Renal cortical epithelial cell (primary cell): ENCODE results near the gene UQCC5. TPM values are rescaled to one million over a fixed set of nuclear protein-coding genes. Genes with fewer than 3 reads are reported as not detected.

Experiments used
- DNase-seq: peaks from one replicate; pipeline ENCODE4 v3.0.0-alpha.2; 2011; ENCODE audit warnings: low read depth
- total RNA-seq: library from RNA; depleted of rRNA; stranded (reverse); fragments of >200 nt; gene quantifications from 2 replicates; pipeline ENCODE4 v1.2.3, GENCODE V29; 2014

UQCC5 gene
- total RNA-seq, 1 donor from 2014 or later: 2.4 TPM

DNA sequence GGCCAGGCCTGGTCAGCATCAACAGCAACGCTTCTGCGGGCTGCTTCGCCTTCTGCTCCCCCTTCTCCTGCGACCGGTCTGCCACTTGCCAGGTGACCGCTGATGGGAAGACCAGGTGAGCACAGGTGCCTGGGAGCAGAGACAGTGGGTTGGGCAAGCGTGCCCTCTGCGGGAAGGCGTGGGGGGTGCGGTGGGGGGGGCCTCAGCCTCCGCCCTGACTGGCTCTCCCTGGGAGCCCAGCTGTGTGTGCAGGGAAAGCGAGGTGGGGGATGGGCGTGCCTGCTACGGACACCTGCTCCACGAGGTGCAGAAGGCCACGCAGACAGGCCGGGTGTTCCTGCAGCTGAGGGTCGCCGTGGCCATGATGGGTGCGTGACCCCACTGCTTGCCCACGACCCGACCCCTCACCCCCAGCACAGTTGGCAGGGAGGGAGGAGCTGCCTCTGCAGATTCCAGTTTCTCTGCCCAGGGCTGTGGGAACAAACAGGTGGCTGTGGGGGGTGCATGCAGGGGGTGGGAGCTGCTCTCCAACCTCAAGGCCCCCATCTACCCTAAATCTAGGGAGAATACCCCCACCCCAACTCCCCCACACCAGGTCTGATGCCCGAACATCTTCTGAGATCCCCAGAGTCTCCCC, 32.5 kb upstream of the UQCC5 start:
- no peak for DNase-seq

DNA sequence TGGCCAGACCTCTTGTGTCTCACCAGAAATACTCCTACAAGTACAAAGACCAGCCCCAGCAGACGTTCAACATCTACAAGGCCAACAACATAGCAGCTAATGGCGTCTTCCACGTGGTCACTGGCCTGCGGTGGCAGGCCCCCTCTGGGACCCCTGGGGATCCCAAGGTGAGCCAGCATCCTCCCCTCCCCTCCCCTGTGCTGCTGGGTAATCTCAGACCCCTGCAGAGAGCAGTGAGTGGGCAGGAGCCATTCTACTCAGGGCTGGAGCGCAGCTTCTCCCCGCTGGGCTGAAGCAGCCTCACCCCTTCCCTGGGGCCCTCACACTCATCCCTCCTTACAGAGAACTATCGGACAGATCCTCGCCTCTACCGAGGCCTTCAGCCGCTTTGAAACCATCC, 31.4 kb upstream of the UQCC5 start:
- no peak for DNase-seq

DNA sequence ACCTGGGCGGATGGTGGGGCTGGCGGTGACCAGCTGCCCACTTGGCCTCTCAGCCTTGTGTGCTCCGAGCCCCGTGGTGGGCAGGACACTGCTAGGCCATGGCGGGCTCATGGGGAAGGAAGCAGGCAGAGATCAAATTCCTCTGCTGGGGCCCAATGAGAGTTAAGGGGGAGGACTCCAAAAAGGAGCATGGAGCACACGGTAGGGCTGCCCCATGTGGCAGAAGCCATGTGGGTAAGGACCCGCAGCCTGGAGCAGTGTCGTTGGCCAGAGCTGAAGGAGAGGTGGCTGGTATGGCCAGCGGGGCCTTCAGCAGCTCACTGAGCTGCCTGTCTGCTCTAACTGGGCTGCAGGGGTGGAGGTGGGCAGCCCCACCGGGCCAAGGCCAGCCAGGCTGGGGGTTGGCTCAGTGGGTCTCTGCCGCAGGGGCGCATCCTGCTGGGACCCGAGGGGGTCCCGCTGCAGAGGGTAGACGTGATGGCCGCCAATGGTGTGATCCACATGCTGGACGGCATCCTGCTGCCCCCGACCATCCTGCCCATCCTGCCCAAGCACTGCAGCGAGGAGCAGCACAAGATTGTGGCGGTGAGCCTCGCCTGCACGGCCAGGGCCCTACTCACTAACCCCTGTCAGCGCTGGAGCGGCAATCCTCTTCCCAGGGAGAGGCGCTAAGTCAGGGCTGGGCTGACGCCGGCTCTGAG, 30.0 kb upstream of the UQCC5 start:
- no peak for DNase-seq

DNA sequence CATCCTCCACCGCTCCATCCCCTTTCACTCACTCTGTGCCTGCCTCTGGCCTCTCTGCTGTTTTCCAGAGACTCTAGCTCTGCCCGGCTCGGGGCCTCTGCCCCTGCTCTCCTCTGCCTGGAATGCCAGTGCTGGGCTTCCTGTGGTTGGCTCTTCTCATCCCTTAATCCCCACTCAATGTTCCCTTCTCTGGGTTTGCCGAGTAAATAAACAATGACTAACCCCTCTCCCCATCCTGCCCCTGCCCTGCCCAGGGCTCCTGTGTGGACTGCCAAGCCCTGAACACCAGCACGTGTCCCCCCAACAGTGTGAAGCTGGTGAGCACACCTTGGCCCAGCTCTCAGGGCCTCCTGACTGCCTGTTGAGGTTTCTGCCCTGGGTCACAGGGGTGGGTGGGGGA, 29.0 kb upstream of the UQCC5 start:
- peak; percentile 77 for DNase-seq

DNA sequence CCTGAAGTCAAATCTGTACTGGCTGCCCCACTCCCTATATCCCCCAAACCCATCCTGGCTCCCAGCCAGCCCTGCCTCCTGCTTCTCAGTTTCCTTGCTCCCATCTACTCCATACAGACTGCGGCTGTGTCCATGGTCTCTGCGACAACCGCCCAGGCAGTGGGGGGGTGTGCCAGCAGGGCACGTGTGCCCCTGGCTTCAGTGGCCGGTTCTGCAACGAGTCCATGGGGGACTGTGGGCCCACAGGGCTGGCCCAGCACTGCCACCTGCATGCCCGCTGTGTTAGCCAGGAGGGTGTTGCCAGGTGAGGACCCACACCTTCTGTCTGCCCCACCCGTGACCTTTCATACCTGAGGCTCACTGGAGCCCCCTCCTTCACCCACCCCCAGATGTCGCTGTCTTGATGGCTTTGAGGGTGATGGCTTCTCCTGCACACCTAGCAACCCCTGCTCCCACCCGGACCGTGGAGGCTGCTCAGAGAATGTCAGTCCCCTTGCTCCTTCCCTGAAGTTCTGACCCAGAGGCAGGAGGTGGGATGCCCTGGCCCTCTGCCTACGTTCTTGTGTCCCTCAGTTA, 26.6 kb upstream of the UQCC5 start:
- no peak for DNase-seq

DNA sequence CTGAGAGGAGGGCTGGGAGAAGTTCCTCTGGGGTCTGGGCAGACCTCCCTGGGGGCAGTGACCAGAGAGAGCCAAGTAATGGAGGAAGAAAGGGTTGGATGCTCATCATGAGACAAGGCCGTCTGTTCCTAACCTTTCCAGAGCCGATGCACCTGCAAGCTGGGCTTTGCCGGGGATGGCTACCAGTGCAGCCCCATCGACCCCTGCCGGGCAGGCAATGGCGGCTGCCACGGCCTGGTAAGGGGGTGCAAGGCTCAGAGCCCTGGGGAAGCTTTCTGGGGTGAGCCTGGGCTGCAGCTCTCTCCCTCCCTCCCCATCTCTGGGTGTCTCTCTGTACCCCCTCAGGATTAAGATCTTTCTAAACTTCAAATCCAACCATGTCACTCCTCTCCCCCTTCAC, 24.9 kb upstream of the UQCC5 start:
- no peak for DNase-seq

DNA sequence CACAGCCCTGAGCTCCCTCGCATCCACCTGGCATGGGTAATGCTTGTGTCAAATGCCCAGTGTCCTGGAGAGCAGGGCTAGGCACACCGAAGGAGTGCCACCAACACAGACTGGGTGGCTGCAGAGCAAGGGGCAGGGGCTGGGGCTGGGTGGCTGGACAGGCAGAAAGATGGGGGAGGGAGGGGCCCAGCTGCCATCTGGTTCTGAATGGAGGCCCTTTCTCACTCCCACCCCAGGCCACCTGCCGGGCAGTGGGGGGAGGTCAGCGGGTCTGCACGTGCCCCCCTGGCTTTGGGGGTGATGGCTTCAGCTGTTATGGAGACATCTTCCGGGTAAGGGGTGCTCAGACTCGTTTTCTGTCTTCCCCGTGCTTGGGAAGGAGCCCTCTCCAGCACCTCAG, 24.3 kb upstream of the UQCC5 start:
- no peak for DNase-seq

DNA sequence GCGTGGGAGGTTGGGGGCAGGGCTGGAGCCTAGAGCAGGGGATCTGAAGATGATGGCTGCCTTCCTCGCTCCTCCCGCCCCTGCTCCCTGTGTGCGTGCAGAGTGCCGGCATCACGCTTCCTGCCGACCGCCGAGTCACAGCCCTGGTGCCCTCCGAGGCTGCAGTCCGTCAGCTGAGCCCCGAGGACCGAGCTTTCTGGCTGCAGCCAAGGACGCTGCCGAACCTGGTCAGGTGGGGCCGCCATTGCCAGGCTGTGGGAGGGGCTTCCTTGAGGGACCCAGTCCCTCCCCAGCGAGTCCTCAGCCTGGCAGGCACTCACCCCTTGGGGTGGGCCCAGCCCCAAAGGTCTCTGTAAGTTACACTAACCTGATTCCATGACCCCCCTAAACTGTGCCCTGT, 23.7 kb upstream of the UQCC5 start:
- DNase-seq: no peak

DNA sequence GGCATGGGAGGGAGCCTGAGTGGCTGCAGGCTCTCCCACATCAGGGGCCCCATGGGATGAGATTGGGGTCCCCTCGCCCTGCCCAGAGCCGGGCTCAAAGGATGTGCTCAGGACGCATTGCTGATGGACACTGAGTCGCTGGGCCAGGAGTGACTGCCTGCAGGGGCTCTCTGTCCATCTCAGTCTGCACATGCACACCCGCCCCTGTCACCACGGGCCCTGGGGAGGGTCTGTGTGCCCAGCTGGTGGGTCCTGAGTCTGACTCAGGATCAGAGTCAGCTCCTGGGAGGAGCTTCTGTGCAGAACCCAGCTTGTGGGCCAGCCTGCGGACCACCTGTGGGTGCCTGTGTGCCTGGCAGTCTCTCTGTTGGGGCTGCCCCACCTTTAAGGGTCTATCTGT, 23.1 kb upstream of the UQCC5 start:
- DNase-seq: no peak

DNA sequence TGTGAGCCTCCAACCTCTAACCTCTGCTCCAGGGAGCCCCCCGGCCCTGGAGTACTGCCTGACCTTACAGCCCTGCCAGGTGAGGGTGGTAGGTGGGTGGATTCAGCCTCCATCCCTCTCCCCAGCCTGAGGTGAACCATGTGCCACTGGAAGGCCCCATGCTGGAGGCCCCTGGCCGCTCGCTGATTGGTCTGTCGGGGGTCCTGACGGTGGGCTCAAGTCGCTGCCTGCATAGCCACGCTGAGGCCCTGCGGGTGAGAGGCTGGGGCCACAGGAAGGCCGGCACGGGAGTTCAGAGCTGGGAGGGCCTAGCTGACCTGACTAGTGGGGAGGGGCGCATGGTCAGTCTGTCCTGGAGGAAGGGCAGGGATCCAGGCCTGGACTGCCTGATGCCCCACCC, 21.8 kb upstream of the UQCC5 start:
- no peak for DNase-seq

DNA sequence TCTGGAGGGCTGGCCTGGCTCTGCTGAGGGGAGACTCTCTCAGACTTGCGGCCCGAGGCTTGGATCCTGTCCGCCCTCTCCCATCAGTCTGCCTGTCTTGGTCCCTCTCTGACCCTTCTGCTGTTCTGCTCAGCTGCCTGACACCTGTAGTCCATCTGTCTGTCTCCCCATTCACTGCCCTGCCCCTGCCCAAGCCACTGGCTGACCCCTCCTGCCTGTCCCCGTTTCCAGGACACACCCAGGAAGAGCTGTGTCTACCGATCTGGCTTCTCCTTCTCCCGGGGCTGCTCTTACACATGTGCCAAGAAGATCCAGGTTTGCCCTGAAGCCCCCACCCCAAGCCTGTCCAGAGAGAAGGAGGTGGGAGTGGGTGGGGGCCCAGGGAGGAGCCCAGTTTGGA, 21.2 kb upstream of the UQCC5 start:
- DNase-seq: no peak

DNA sequence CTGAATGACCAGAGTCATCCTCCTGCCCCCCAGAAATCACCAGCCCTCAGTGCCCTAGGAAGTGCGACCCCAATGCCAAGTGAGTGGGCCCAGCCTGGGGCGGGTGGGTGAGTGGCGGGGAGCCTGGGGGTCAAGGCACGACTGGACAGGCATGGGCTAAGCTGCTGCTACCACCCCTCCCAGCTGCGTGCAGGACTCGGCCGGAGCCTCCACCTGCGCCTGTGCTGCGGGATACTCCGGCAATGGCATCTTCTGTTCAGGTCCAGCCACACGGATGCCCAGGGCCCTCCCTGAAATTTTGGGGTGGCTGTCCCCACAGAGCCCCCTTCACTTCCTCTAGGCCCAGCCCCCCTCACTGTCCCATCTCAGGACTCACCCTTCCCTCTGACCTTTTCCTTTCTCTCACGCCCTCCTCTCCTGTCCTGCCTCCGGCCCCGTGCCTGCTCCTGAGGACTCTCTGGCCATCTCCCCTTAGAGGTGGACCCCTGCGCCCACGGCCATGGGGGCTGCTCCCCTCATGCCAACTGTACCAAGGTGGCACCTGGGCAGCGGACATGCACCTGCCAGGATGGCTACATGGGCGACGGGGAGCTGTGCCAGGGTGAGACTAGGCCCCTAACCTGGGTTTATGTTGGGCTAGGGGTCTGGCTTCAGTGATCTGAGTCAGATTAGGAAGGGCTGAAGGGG, 19.8 kb upstream of the UQCC5 start:
- DNase-seq: no peak

DNA sequence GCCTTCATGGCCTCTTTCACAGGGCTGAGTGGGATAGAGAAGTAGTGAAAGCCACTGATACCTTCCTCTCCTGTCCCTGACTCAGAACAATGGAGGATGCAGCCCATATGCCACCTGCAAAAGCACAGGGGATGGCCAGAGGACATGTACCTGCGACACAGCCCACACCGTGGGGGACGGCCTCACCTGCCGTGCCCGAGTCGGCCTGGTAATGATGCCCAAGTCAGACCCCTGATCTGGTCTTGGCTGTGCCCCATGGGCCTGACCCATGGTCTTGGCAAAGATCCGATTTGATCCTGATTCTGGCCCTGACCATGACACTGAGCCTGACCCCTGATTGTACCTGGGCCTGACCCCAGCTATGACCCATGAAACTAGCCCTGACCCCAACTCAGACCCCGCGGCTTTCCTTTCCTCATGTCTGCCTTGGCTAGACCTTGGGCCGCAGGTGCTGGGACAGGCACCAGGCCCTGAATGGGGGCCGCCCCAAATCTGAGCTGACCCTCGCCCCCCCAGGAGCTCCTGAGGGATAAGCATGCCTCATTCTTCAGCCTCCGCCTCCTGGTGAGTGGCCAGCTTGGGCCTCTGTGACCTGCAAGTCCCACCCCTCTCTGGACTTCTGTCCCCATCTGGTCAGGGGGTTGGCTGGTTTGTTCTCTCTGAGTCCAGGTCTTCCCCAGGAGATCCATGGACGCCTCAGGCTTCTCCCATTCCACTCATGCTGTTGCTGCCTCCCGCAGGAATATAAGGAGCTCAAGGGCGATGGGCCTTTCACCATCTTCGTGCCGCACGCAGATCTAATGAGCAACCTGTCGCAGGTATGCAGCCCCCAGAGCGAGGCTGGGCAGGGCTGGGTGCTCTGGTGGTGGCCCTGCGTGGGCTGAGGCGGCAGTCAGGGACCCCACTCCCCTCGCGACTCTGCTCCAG, 18.3 kb upstream of the UQCC5 start:
- no peak for DNase-seq

DNA sequence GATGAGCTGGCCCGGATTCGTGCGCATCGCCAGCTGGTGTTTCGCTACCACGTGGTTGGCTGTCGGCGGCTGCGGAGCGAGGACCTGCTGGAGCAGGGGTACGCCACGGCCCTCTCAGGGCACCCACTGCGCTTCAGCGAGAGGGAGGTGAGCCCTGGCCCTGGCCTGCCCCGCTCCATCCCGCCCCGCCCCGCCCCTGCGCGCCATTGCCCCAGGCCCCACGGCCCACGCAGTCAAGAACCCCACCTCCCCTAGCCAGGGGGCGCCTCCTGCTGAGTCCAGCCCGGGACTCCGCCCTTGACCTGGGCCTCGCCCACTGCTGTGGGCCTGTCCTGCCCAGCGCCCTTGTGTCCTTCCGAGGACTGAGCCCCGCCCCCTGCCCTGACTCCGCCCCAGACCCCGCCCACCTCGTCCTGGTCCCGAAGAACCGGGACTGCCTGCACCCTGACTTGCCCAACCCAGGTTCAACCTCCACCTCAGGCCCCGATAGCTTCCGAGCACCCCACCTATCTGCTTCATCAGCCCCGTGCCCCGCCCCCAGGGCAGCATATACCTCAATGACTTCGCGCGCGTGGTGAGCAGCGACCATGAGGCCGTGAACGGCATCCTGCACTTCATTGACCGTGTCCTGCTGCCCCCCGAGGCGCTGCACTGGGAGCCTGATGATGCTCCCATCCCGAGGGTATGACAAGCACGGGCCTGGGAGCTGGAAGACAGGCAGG, 17.5 kb upstream of the UQCC5 start:
- peak; percentile 15 for DNase-seq

DNA sequence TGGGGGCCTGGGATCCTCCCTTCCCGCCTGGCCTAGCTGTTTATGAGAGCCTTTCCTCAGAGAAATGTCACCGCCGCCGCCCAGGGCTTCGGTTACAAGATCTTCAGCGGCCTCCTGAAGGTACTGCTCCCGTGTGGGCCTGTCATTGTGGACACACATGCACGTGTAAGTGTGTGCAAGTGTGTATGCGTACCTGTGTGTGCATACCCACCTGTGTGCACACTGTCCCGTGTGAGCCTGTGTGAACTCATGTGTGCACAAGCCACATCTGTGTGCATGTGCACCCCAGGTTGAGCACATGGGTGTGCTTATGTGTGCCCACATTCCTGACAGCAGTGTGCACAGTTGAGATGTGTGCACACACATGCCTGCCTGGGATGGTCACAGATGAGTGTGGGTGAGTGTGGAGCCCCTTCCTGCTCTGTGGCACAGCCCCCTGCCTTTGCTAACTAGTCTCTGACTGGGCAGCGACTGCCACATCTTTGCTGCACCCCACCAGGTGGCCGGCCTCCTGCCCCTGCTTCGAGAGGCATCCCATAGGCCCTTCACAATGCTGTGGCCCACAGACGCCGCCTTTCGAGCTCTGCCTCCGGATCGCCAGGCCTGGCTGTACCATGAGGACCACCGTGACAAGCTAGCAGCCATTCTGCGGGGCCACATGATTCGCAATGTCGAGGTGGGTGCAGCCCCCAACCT, 16.8 kb upstream of the UQCC5 start:
- no peak for DNase-seq

DNA sequence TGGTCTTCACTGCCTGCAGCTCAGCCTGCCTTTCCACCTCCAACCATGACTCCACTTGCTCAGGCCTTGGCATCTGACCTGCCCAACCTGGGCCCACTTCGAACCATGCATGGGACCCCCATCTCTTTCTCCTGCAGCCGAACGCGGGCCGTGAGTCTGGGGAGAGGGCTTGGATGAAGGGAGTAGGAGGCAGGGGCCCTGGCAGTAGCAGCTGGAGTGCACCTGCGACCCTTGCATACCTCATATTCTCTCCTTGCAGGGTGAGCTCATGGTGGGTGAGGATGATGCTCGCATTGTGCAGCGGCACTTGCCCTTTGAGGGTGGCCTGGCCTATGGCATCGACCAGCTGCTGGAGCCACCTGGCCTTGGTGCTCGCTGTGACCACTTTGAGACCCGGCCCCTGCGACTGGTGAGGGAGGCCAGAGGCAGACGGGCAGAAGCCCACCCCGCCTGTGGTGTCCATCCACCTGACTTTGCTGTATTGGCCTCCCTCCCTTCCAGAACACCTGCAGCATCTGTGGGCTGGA, 16.2 kb upstream of the UQCC5 start:
- DNase-seq: no peak

DNA sequence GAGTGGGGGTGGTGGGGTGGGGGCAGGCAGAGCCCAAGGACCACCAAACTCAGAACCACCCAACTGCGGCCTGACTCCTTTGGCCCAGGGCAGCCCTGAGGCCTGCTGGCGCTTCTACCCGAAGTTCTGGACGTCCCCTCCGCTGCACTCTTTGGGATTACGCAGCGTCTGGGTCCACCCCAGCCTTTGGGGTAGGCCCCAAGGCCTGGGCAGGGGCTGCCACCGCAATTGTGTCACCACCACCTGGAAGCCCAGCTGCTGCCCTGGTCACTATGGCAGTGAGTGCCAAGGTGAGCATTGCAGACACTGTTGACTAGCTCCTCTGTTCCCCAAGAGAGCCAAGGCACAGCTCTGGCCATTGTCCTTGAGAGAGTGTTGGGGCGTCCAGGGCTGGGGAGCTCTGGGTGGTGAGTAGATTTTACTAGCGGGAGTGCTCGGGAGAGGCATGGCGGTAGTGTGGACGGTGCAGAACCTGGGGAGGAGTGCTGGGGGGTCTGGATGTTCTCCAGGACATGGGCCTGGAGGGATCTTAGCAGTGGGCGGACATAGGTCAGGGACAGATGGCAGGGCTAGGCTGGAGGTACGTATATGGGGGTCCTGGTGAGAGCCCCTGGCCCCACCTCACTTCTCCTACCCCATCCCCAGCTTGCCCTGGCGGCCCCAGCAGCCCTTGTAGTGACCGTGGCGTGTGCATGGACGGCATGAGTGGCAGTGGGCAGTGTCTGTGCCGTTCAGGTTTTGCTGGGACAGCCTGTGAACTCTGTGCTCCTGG, 15.5 kb upstream of the UQCC5 start:
- DNase-seq: no peak

DNA sequence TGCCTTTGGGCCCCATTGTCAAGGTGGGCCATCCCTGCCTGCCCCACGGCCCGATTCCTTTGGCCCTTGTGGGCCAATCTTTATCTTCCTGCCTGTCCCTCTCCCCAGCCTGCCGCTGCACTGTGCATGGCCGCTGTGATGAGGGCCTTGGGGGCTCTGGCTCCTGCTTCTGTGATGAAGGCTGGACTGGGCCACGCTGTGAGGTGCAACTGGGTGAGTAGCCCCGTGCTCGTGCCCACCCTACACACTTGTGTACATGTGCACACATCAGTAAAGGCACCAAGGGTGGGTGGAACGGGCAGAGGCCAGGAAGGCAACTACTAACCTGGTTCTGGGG, 14.9 kb upstream of the UQCC5 start:
- DNase-seq: no peak

DNA sequence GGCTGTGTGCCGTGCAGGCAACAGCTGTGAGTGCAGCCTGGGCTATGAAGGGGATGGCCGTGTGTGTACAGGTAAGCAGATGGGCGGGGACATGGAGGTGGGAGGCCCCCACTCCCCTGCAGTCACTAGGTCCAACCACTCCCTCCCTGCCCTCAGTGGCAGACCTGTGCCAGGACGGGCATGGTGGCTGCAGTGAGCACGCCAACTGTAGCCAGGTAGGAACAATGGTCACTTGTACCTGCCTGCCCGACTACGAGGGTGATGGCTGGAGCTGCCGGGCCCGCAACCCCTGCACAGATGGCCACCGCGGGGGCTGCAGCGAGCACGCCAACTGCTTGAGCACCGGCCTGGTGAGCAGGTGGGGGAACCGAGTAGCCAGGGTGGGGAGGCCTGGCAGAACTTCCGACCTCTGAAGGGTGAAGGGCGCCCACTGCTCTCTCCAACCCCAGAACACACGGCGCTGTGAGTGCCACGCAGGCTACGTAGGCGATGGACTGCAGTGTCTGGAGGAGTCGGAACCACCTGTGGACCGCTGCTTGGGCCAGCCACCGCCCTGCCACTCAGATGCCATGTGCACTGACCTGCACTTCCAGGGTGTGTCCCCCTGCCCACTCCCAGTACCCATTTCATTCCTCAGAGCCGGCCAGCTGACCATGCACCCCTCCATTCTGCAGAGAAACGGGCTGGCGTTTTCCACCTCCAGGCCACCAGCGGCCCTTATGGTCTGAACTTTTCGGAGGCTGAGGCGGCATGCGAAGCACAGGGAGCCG, 14.3 kb upstream of the UQCC5 start:
- DNase-seq: no peak
